GM13976 (cell line): ENCODE results near the gene PRKG1.

ENCODE experiments used
- DNase-seq: peaks from one replicate; pipeline ENCODE4 v3.0.0; 2012; ENCODE audit warnings: low spot score
- CTCF ChIP-seq: IDR thresholded peaks from 2 replicates; pipeline ENCODE4 v1.5.1; 2012; ENCODE audit warnings: borderline replicate concordance, mild to moderate bottlenecking; ENCODE audit not compliant: insufficient read depth; ENCODE audit errors: extremely low read depth, missing control alignments, control extremely low read depth
- in situ Hi-C: fragments of 300-500 bp; cut with MboI; formaldehyde crosslinking; loops from one replicate; pipeline ENCODE4 v1.12.0; 2022; ENCODE audit warnings: low sequenced_read_pairs, mixed read lengths, inconsistent platforms; ENCODE audit not compliant: unreplicated experiment

PRKG1 gene

GRCh38 chr10:51285601-51286000, 211.3 kb downstream of the PRKG1 start:
- no peak for TF ChIP-seq CTCF
- in situ Hi-C loops = no loop called here
- DNase-seq = no peak

GRCh38 chr10:51288511-51288910, 214.2 kb downstream of the PRKG1 start:
- DNase-seq = no peak
- in situ Hi-C loops = no loop called here
- TF ChIP-seq CTCF = no peak

- no peak for TF ChIP-seq CTCF
- DNase-seq = no peak
- in situ Hi-C loops = no loop called here
These were observed 215.2 kb downstream of the PRKG1 start for GRCh38 chr10:51289519-51289918.

GRCh38 chr10:51291961-51292360, 217.7 kb downstream of the PRKG1 start:
- in situ Hi-C loops = no loop called here
- TF ChIP-seq CTCF = no peak
- DNase-seq = no peak

- DNase-seq = no peak
- in situ Hi-C loops = no loop called here
- no peak for TF ChIP-seq CTCF
These were observed 223.2 kb downstream of the PRKG1 start for GRCh38 chr10:51297438-51297837.

GRCh38 chr10:51300617-51301304, 226.5 kb downstream of the PRKG1 start:
- DNase-seq = no peak
- no peak for TF ChIP-seq CTCF
- in situ Hi-C loops = no loop called here
